Measurements from ENCODE around the gene PHC3. TPM values are rescaled to one million over a fixed set of nuclear protein-coding genes. Genes with fewer than 3 reads are reported as not detected.

PHC3 gene
- total RNA-seq, 1 experiment from 2014 or later, result 55.4 TPM

- intact Hi-C loops (cut with micrococcal nuclease; ENCODE audit: unreplicated experiment), result loop anchor here (2.0 kb wide), 1 partner anchor 47 kb away; no protein-coding TSS in a partner anchor
- H3K36me3 ChIP-seq (ENCODE audit: insufficient read depth, low read length, poor library complexity, severe bottlenecking), result peaks cover 9% of the 10 kb centered on the region
- ChIA-PET CTCF (no interaction called here), POLR2A (ENCODE audit: low non-redundant PET) (no interaction called here)
- no peak overlapping the region for H3K4me3 ChIP-seq (ENCODE audit: low read depth, low read length, poor library complexity, severe bottlenecking)
- no peaks in the 10 kb centered on the region for H3K9me3 ChIP-seq (ENCODE audit: low read depth, low read length, poor library complexity, severe bottlenecking)
- H3K27ac ChIP-seq (ENCODE audit: low read depth, low read length, poor library complexity, severe bottlenecking), result no peak overlapping the region
- TF ChIP-seq, protein P1, sequence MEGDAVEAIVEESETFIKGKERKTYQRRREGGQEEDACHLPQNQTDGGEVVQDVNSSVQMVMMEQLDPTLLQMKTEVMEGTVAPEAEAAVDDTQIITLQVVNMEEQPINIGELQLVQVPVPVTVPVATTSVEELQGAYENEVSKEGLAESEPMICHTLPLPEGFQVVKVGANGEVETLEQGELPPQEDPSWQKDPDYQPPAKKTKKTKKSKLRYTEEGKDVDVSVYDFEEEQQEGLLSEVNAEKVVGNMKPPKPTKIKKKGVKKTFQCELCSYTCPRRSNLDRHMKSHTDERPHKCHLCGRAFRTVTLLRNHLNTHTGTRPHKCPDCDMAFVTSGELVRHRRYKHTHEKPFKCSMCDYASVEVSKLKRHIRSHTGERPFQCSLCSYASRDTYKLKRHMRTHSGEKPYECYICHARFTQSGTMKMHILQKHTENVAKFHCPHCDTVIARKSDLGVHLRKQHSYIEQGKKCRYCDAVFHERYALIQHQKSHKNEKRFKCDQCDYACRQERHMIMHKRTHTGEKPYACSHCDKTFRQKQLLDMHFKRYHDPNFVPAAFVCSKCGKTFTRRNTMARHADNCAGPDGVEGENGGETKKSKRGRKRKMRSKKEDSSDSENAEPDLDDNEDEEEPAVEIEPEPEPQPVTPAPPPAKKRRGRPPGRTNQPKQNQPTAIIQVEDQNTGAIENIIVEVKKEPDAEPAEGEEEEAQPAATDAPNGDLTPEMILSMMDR (conservative IDR thresholded peaks at IDR 0.05; ENCODE audit: low read depth, low read length), result no peak
- no peak for TF ChIP-seq EZH2 (IDR thresholded peaks at IDR 0.05; ENCODE audit: borderline replicate concordance, low read depth, low read length, poor library complexity, severe bottlenecking)
- H3K4me1 ChIP-seq (ENCODE audit: insufficient read depth, low read length, poor library complexity, severe bottlenecking), result peaks cover 14% of the 10 kb centered on the region
- no TSS peak for BruUV-seq (replicated peaks)
- H3K27me3 ChIP-seq (replicated peaks; ENCODE audit: insufficient read depth, low read depth, low read length, poor library complexity), result no peaks in the 10 kb centered on the region
- peak; percentile 18 for DNase-seq (ENCODE audit: low spot score)
These were observed 101.9 kb downstream of the PHC3 start for GRCh38 chr3:170079536-170080165.

- peaks cover 14% of the 10 kb centered on the region for H3K4me1 ChIP-seq (ENCODE audit: insufficient read depth, low read length, poor library complexity, severe bottlenecking)
- H3K36me3 ChIP-seq (ENCODE audit: insufficient read depth, low read length, poor library complexity, severe bottlenecking), result peaks cover 9% of the 10 kb centered on the region
- intact Hi-C loops (cut with micrococcal nuclease; ENCODE audit: unreplicated experiment), result loop anchor here (2.0 kb wide), 1 partner anchor 48 kb away; no protein-coding TSS in a partner anchor
- ChIA-PET CTCF (no interaction called here), POLR2A (ENCODE audit: low non-redundant PET) (no interaction called here)
- TF ChIP-seq, protein P1 (conservative IDR thresholded peaks at IDR 0.05; ENCODE audit: low read depth, low read length), result peak; percentile 35; the same call in 1 of the 2 replicates
- TF ChIP-seq EZH2 (IDR thresholded peaks at IDR 0.05; ENCODE audit: borderline replicate concordance, low read depth, low read length, poor library complexity, severe bottlenecking), result no peak
- H3K27me3 ChIP-seq (replicated peaks; ENCODE audit: insufficient read depth, low read depth, low read length, poor library complexity), result no peaks in the 10 kb centered on the region
- peak; percentile 17 for DNase-seq (ENCODE audit: low spot score)
- BruUV-seq (replicated peaks), result no TSS peak
- H3K4me3 ChIP-seq (ENCODE audit: low read depth, low read length, poor library complexity, severe bottlenecking), result no peak overlapping the region
- H3K9me3 ChIP-seq (ENCODE audit: low read depth, low read length, poor library complexity, severe bottlenecking), result no peaks in the 10 kb centered on the region
- H3K27ac ChIP-seq (ENCODE audit: low read depth, low read length, poor library complexity, severe bottlenecking), result no peak overlapping the region
These were observed 102.8 kb downstream of the PHC3 start for GRCh38 chr3:170078620-170079281.

- no TSS peak for BruUV-seq (replicated peaks)
- no peaks in the 10 kb centered on the region for H3K9me3 ChIP-seq (ENCODE audit: low read depth, low read length, poor library complexity, severe bottlenecking)
- H3K4me3 ChIP-seq (ENCODE audit: low read depth, low read length, poor library complexity, severe bottlenecking), result no peak overlapping the region
- ChIA-PET POLR2A (ENCODE audit: low non-redundant PET) (no interaction called here), CTCF (no interaction called here)
- H3K4me1 ChIP-seq (ENCODE audit: insufficient read depth, low read length, poor library complexity, severe bottlenecking), result peaks cover 14% of the 10 kb centered on the region
- no peak overlapping the region for H3K27ac ChIP-seq (ENCODE audit: low read depth, low read length, poor library complexity, severe bottlenecking)
- intact Hi-C loops (cut with micrococcal nuclease; ENCODE audit: unreplicated experiment), result no loop called here
- no peak for TF ChIP-seq EZH2 (IDR thresholded peaks at IDR 0.05; ENCODE audit: borderline replicate concordance, low read depth, low read length, poor library complexity, severe bottlenecking)
- TF ChIP-seq, protein P1 (conservative IDR thresholded peaks at IDR 0.05; ENCODE audit: low read depth, low read length), result no peak
- no peak for DNase-seq (ENCODE audit: low spot score)
- no peaks in the 10 kb centered on the region for H3K27me3 ChIP-seq (replicated peaks; ENCODE audit: insufficient read depth, low read depth, low read length, poor library complexity)
- peaks cover 5% of the 10 kb centered on the region for H3K36me3 ChIP-seq (ENCODE audit: insufficient read depth, low read length, poor library complexity, severe bottlenecking)
These were observed 104.2 kb downstream of the PHC3 start for GRCh38 chr3:170077361-170077760.
